HG02623 (cell line): ENCODE results near the gene EXD3.
"Not testable (repeated sequence)": the region's sequence is repeated elsewhere in the genome, so short reads cannot be mapped to it uniquely, and the experiment has no call there.

Experiments used
- ATAC-seq: cut with Tn5 transposase; IDR thresholded peaks from one replicate; pipeline ENCODE4 v1.9.1; 2021; ENCODE audit warnings: moderate library complexity; ENCODE audit not compliant: unreplicated experiment

EXD3 gene

DNA sequence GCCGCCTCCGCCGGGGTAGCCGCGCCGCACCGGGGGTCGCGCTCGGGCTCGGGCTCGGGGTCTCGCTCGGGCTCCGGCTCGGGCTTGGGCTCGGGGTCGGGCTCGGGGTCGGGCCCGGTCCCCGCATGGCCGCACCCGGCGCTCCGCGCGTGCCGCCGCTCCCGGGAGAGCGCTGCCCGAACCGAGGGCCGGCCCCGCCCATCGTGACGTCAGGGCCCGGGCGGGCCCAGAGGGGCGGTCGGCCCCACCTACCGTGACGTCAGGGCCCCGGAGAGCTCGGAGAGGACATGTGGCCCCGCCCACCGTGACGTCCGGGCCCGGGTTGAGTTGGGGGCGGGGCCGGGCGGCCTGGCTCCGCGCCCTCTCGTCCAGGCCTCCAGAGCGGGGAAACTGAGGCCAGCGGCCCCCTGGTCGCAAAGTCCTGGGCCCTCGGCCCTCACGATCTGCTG, 36.2 kb upstream of the EXD3 start, which contains the start of gene NSMF:
Gene NSMF (minus strand): TSS at position 183 of the 449 bp plus-strand sequence. CDS start 232 bp downstream, outside the sequence.
- peak; percentile 58 for ATAC-seq

DNA sequence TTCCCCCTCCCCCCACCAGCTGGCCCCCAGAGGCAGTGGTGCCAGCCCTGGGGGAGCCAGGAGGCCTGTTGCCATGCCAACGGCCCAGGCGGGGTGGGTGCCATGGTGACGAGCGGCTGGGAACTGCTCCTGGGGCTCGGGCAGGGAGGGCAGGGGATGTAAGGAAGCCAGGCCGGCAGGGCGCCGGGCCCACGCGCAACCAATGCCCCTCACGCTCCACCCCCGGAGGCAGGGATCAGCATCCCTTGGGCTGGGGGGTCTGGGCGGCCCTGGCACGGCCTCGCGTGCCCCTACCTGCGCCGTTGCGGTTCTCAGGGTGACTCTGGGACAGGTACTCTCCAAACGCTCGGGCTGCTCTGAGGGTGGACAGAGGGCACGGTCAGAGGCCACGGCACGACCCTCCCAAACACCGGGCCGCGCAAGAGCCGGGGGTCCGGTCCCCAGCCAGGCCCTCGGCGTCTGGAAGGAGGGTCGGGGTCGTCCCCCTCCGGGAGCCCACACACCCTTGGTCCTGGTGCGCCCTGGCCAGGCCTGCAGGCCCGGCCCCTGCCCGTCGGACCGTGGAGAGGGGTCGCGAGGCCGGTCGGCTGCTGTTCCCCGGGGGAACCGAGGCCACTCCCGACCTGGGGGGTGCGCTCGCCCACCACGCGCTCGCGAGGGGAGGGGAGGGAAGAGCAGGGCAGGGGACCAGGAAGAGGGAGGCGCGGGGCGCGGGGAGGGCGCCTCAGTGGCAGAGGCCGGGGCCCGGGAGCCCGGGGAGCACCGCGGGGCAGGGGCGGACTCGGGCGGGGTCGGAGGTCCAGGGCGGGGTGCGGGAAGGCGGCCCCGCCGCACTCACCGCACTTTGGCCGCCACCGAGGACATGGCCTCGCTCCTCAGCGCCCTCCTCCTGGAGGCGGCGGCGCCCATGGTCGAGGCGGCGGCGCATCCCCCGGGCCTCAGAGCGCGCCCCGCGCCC, 35.5 kb upstream of the EXD3 start:
- ATAC-seq, result no peak

DNA sequence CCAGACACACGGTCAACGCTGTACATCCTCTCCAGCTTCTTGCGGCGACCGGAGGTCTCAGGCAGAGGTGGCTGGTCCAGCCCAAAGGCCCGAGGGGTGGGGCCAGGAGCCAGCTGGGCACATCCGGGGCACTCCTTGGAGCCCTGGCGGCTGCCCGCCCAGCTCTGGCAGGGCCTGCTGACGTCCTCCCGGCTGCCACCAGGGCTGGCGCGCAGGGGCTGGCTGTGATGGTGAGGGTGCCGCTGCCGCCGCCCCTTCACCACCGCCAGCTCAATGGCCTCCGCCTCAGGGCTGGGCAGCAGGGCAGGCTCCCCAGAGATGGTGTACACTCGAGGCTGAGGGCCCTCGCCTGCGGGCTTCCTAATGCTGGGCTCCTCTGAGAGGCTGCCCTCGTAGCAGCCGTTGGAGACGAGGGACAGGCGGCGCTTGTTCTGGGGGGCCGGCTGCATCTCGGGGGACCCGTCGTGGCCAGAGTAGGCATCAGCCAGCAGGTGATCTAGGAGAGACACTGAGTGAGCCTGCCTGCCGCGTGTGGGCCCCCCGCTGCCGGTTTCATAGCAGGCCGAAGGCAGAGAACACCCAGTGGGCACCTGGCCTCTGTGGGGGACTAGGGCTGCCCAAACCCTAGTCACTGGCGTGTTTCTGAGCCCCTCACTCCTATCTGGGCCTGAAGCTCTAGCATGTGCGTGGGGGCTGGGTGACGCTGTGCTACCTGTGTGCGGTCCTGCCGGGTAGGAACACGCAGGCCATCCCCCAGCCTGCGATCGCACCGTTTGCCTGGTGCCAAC, 34.6 kb upstream of the EXD3 start:
- ATAC-seq, result no peak

DNA sequence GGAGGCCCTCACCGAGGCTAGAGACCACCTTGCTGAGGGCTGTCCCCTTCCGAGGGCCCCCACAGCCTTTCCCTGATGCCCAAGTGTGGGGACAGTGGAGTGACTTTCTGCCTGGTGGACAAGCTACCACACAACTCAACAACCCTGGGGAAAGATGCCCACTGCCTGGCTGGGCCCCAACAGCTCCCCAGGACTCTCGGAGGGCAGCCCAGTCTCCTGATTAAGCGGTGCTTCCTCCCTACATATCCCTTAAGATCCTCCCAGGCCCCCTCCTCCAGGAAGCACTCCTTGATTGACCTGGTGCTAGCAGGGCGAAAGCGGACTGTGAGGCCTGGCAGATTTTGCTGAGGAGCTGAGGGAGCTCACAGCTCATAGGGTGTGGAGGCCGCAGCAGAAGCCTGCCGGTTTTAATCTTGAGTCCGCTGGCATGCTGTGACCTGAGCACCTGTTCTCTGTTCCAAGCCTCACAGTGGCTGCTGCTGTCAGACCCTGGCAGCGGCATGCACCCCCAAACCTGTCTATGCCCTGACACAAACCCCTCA, 34.0 kb upstream of the EXD3 start:
- ATAC-seq, result no peak

DNA sequence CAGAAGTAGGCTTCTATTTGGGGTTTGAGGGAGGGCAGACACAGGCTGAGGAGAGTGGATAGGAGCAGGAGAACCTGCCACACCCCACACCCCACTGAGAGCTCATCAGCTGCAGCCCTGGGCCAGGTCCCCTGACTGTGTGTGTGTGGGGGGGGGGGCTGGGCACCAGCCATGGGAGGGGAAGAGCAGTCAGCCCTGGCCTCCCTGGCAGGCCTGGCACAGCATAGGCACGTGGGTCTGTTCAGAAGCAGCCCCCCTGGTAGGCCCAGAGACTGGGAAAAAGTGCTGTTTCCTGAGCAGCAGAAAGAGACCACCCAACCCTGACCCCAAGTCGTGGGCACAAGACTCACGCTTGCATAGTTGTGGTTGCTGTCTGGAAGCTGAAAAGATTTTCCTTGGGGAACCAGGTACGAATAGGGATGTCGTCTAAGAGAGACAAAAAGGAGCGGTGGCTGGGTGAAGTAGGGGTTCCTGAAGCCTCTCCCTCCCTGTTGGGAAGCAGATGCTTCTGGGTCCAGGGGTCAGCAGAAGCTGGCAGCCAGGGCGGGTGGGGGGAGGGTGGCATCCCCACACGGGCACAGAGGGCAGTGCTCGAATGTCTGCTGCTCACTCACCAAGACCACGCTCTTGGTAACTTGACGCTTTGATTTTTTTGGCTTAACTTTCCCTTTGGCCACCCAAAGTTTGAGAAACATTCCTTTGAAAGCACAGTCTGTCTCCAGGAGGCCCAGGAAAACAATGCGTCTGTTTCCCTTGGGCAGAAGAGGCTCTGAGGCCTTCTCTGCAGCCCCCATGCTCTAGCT, 33.3 kb upstream of the EXD3 start:
- no peak for ATAC-seq

DNA sequence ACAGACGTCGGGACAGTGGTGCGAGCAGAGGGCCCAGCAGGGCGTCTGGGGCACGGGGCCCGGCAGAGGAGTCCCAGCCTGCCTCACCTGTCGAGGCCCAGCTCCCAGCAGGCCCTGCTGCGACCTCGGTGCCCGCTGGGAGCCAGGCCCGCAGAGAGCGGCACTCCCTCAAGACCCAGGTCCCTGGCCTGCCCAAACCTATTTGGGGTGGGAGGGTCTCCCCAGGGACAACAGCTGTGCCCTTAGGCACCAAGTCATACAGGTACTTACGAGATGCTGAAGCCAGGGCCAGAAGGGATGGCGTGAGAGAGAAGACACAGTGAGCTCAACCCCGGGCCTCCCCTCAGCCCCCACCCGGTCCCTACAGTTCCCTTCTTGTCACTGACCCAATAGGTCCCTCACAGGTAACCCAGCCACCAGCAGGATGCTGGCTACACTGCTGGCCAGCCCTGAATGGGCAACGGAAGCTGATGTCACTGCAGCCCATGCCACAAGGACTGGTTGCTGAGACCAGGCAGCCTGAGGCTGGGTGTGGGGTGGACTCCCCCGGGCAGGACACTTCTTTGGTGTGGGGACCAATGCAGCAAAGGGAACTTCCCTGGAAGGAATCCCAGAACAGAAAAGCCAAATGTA, 32.5 kb upstream of the EXD3 start:
- no peak for ATAC-seq

DNA sequence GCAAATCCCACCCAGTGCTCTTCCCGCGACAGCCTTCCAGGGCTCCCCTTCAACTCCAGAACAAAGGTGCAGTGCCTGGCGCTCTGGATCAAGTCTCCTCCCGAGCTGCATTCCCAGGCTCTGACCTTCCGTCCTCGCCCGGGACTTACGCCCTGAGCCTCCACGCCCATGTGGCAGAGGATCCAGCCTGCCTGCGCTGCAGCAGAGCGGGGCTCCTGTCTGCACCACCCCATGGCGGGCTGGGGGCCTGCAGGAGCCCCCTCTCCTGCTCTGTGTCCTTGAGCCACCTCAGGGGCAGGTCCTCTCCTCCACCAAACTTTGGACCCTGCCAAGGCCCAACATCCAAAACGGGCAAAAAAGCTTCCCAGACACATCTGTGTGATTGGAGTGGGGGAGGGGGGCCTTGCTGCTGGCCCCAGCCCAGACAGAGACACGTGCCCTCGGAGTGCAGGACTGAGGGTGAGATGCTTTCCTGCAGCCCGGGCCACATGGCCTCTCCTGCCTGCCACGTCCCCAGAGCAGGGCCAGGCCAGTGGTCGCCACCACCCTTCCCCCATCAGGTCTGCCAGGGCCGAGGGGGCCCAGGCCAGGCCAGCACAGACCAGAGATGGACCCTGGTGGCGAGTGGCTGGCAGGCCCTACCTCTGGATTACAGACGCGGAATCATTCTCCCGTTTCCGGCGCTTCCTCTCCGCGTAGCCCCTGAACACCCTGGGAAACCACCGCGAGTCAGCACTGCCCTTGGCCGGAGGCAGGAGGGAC, 31.8 kb upstream of the EXD3 start:
- ATAC-seq, result no peak

DNA sequence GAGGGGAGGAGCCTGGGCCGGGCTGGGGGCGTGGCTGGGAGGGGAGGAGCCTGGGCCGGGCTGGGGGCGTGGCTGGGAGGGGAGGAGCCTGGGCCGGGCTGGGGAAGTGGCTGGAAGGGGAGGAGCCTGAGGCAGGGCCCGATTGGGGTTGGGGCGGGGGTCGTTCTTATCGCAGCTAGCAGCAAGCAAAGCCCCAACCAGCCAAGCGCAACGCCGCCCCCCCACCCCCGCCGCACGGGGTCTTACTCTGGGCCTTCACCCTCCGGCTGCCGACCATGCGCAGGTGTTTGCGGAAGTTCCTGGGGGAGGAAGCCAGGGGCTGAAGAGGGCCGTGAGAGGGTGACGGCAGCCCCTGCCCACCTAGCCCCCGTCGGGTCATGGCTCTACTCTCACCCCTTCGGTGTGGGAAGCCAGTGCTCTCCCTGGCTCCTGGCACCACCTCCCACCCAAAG, 31.2 kb upstream of the EXD3 start:
- no peak for ATAC-seq

DNA sequence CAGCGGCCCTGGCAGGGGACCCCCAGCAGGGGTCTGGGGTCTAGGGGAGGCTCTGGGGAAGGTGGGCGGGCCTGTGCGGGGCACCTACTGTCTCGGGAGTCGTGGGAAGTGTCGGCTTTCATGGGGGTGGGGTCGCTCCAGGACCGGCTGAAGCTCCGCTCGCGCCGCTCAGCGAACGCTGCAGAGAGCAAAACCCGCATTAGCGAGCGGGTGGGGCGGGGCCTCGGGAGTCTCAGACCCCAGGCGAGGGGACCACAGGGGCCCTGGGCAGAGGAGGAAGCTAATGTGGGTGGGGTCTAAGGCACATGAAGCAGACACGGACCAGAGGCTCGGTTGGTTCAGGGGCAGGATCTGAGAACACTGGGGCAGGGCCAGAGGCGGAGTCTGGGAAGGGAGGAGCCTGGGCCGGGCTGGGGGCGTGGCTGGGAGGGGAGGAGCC, 30.7 kb upstream of the EXD3 start:
- ATAC-seq, result no peak

DNA sequence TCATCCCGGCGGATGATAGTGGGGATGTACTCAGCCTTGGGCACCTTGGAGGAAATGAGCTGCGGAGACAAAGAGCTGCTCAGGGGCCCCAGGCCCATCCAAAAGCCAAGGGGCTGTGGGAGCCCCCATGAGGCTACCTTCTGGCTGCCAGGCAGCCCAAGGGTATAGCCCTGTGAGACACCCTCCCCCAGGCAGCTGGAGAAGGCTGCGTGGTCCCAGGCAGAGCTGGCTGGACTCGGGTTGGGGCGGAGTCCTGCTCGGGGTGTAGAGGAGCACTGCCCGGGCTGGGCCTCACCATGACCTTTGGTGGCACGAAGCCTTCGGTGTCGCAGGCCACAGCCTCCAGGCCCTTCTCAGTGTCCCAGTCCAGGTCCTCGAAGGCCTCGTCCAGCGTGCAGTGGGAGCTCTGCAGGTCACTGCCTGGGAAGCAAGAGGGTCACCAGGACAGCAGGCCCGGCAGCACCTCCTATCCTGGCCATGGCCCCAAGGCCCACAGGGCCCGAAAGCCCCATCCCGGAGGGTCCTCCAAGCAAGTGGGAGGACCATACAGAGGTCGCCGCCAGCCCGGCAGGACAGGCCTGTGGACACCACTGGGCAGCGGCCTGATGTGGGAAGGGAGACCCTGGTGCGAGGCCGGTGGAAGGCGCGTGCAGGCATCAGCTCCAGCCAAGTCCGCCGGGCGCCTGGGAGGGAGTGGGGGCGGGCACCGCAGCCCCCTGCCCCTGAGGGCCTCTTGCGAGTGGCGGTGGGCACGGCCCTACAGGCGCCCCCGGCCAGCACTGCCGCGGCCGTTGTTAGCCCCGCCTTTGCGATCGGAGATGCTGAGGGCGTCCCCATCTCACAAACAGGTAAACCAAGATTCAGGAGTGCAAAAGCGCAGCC, 30.0 kb upstream of the EXD3 start:
- no peak for ATAC-seq

DNA sequence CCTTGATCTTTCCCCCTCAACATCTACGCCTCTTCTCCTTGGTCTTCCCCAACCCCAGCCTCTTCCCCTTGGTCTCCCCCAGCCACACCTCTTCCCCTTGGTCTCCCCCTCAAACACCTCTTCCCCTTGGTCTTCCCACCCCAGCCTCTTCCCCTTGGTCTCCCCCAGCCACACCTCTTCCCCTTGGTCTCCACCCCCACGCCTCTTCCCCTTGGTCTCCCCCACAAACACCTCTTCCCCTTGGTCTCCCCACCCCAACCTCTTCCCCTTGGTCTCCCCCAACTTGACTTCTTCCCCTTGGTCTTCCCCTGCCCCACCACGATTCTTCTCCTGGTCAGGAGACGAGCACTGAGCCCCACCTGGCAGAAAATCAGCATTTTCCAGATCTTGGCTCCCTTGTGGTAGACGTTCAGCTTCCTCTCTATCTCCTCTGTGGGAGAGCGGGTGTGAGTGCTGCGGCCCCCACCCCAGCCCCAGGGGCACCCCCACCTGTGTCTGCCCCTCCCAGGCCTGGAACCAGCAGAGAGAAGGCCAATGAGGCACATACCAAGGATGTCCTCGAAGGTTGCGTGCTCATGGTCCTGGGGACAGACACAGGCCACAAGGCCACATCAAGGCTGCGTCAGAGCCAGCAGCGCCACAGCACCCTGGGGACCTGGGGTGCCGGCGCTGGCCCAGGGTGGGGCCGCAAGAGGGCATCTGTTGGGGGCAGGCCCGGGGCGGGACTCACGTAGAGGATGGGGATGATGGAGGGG, 29.2 kb upstream of the EXD3 start:
- ATAC-seq, result no peak

DNA sequence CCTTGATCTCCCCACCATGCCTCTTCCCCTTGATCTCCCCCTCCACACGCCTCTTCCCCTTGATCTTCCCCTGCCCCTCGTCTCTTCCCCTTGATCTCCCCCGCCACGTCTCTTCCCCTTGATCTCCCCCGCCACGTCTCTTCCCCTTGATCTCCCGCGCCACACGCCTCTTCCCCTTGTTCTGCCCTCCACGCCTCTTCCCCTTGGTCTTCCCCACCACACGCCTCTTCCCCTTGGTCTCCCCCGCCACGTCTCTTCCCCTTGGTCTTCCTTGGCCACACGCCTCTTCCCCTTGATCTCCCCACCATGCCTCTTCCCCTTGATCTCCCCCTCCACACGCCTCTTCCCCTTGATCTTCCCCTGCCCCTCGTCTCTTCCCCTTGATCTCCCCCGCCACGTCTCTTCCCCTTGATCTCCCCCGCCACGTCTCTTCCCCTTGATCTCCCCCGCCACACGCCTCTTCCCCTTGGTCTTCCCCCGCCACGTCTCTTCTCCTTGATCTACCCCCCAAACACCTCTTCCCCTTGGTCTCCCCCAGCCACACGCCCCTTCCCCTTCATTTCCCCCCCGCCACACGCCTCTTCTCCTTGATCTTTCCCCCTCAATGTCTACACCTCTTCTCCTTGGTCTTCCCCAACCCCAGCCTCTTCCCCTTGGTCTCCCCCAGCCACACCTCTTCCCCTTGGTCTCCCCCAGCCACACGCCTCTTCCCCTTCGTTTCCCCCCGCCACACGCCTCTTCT, 28.5 kb upstream of the EXD3 start:
- ATAC-seq, result not testable (repeated sequence)

DNA sequence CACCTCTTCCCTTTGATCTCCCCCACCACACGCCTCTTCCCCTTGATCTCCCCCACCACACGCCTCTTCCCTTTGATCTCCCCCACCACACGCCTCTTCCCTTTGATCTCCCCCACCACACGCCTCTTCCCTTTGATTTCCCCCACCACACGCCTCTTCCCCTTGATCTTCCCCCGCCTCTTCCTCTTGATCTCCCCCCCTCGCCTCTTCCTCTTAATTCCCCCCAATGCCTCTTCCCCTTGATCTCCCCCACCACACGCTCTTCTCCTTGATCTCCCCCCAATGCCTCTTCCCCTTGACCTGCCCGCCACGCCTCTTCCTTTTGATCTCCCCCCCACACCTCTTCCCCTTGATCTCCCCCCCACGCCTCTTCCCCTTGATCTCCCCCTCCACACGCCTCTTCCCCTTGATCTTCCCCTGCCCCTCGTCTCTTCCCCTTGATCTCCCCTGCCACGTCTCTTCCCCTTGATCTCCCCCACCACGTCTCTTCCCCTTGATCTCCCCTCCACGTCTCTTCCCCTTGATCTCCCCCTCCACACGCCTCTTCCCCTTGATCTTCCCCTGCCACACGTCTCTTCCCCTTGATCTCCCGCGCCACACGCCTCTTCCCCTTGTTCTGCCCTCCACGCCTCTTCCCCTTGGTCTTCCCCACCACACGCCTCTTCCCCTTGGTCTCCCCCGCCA, 27.7 kb upstream of the EXD3 start:
- ATAC-seq, result not testable (repeated sequence)

DNA sequence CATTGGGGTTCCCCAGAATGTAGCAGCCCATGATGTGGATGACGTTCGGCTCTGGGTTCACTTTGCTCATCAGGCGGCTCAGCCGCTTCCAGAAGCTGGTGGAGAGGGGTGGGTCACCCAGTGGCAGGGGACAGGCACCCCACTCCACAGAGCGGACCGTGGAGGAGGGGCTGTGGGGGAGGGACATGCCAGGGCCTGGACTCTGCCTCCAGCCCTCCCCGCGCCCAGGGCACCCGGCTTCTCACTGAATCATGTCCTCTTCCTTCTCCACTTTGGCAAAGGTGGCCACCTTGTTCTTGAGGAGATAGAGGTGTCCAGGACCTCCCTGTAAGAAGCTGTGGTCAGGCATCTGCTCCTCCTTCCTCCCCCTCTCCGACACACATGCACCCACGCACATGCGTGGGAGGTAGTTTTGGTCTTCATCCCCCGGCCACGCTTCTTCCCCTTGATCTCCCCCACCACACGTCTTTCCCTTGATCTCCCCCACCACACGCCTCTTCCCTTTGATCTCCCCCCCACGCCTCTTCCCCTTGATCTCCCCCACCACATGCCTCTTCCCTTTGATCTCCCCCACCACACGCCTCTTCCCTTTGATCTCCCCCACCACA, 27.1 kb upstream of the EXD3 start:
- no peak for ATAC-seq

DNA sequence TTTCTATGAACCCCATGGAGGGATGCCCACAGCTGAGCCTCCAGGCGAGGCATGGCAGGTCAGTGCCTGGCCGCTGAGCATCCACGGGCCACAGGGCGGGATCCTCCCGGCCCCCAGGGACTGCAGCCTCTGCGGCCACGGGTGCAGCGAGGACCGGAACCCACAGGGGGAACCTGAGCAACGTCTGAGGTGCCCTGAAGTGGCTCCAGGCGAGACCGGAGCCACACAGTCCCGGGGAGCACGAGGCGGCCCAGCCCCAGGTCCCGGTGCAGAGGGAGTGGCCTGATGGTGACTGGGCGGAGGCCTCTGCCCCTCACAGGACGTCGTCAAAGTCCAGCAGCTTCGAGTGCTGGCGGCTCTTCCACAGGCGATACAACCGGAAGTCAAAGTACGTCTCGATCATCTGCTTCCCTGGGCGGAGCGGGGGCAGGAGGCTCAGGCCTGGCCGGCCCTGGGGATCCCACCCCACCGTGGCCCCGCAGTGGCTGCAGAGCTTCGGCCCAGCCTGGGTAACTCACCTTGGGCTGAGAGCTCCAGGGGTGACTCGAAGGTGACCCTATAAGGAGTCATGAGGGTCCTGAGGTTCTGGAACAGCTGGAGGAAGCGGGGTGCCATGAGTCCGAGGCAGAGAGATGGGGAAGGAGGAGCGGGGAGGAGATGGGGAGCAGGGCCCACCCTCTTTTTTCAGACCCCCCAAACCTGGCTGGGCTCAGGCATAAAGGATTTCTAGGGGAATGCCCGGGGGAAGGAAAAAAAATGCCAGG, 26.3 kb upstream of the EXD3 start:
- no peak for ATAC-seq
